Adipose tissue (tissue), 3 donors: ENCODE results near the gene LRRC8E. TPM values are rescaled to one million over a fixed set of nuclear protein-coding genes. Genes with fewer than 3 reads are reported as not detected.
"Not testable (repeated sequence)": the region's sequence is repeated elsewhere in the genome, so short reads cannot be mapped to it uniquely, and the experiment has no call there.

ENCODE experiments used
- H3K27ac ChIP-seq: one replicate; pipeline ENCODE4 v1.5.1; 2013; ENCODE audit warnings: low read depth, low read length
- WGBS, 3 donors: extraction: QIAGEN DNeasy Blood & Tissue Kit; methylation state at CpG; one replicate each; pipeline ENCODE4 v1.1.7; 2013; 5-methylcytosine and 5-hydroxymethylcytosine counted together
- polyA plus RNA-seq, 3 donors: library from polyadenylated mRNA; stranded (reverse); fragments of 200-250 nt; gene quantifications; one replicate each; pipeline ENCODE4 v1.2.3, GENCODE V29; 2013
- donor health status: healthy with polysubstance abuse.
- donor health status: Bipolar disorder and iron deficiency.
- donor health status: healthy.

LRRC8E gene
- polyA plus RNA-seq, 3 donors = 0.22 to 4.1 (median 0.61) TPM

GRCh38 chr19:7911508-7912143, 23.3 kb downstream of the LRRC8E start:
- whole genome bisulfite sequencing, 3 donors = 88 to 92% (median 90%) methylated on average over 17 to 18 of the region's 18 CpGs
- no peak overlapping the region for H3K27ac ChIP-seq

DNA sequence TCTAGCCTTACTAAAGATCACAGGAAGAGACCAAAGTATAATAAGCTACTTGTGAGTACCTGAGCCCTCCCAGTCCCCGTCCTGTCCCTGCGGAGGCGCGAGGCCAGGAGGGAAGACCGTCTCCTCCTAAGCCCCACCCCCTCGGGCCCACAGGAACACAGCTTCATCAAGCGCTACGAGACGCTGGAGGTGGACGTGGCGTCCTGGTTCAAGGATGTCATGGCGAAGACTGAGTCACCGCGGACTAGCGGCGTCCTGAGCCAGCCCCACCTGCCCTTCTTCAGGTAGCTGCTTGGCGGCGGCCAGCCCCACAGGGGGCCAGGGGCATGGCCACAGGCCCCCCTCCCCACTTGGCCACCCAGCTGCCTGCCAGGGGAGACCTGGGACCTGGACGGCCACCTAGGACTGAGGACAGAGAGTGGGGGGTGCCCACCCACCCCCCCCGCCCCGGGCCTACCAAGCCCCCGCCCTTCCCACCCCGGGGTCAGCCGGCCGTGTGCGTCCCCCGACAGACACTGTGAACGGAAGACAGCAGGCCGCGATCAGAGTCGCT, 23.9 kb downstream of the LRRC8E start:
- H3K27ac ChIP-seq = no peak overlapping the region
- 89 to 96% (median 89%) methylated on average over 23 to 31 of the region's 31 CpGs for WGBS, 3 donors

- H3K27ac ChIP-seq = no peak overlapping the region
- 92 to 93% (median 92%) methylated on average over 35 to 39 of the region's 39 CpGs for whole genome bisulfite sequencing, 3 donors
Measured at GRCh38 chr19:7912697-7913564, 24.6 kb downstream of the LRRC8E start.

GRCh38 chr19:7913652-7914051, 25.3 kb downstream of the LRRC8E start:
- no peak overlapping the region for H3K27ac ChIP-seq
- 83 to 90% (median 90%) methylated on average over 10 of the region's 10 CpGs for WGBS, 3 donors

DNA sequence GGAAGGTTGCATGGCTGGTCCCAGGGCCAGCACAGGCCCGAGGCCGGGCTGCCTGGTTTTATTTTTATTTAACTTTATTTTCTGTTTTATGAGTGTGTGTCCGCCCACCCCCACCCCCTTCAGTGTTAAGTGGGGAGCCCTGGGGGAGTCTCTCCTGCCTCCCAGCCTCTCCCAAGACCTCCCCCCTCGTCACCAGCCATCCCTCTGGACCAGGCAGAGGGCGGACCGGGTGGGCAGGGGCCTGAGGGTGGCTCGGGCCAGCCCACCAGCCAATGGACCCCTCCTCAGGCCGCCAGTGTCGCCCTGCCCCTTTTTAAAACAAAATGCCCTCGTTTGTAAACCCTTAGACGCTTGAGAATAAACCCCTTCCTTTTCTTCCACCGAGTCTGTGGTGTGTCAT, 25.8 kb downstream of the LRRC8E start:
- H3K27ac ChIP-seq = no peak overlapping the region
- 59 to 61% (median 61%) methylated on average over 12 of the region's 12 CpGs for WGBS, 3 donors

DNA sequence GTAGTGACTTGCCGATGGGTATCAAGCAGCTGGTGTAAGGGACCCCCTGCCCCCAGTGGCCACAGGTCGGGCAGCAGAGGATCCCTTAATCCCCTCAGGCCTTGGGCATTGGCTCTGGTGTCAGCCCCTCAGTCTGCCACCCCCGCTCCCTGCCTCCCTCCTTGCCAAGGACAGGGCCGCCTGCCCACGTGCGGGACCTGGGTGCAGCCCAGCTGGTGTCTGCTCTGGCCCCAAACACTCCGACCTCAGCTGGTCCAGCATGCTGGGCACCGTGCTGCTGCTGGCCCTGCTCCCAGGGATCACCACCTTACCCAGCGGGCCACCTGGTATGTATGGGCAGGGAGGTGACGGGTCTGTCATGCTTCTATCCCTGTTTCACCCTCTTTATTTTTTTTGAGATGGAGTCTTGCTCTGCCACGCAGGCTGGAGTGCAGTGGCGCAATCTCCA, 26.3 kb downstream of the LRRC8E start, which contains the start of gene TGFBR3L:
Gene TGFBR3L, plus strand, starts transcription at position 233 of the 448 bp plus-strand sequence.
- H3K27ac ChIP-seq = no peak within 1 kb of the TSS
- WGBS, 3 donors = 46 to 69% (median 66%) methylated on average over 9 to 12 of the region's 12 CpGs

DNA sequence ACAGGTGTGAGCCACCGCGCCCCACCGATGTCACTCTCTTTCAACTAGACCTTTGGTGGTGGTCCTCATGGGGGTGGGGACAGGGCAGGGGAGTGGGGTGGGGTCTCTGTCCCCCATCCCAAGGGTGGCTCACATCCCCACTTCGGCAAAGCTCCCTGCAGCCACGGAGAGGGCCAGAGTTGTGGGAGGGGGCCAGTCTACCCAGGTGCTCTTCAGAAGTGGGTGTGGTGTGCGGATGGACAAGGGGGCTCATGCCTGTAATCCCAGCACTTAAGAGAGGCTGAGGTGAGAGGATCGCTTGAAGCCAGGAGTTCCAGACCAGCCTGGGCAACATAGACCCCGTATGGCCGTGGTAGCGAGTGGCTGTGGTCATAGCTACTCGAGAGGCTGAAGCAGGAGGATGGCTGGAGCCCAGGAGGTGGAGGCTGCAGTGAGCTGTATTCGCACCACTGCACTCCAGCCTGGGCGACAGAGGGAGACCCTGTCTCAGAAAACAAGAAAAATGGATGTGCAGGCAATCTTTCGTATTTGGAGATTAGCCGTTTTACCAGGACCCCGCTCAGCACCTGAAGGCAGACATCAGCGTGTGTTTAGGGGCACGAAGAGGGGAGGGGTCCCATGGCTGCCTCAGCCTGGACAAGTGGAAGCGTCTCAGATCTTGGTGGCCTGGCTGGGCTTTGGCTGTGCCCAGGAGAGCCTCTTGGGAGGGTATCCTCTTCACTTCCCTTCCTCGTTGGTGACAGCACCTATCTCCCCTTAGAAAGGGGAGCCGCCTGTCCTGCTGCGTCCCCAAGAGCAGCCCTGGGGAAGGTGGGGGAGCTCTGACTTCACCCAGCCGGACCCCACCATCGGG, 27.2 kb downstream of the LRRC8E start:
- H3K27ac ChIP-seq = no peak overlapping the region
- 46 to 49% (median 48%) methylated on average over 22 to 24 of the region's 24 CpGs for WGBS, 3 donors

GRCh38 chr19:7916103-7916954, 28.0 kb downstream of the LRRC8E start:
- no peak overlapping the region for H3K27ac ChIP-seq
- 1 to 2% (median 1%) methylated on average over 91 to 104 of the region's 104 CpGs for WGBS, 3 donors

DNA sequence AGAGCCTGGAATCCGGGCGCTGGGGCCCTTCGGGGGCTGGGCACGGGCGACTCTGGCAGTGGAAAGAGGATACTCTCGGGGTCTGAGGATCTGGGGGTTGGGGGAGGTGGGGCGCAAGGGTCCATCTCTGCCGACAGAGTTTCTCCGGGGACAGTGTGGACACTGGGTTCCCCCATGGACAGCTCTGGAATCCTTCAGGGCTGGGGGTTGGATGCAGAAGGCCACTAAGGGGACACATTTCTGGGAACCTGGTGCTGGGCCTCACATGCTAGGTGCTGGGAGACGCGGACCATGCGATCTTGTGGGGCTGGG, 28.6 kb downstream of the LRRC8E start:
- H3K27ac ChIP-seq = no peak overlapping the region

GRCh38 chr19:7917267-7918061, 29.2 kb downstream of the LRRC8E start:
- 1 to 3% (median 2%) methylated on average over 54 to 71 of the region's 71 CpGs for WGBS, 3 donors
- no peak overlapping the region for H3K27ac ChIP-seq

More for the DNA sequence above, 28.6 kb downstream of the LRRC8E start:
- WGBS, 3 donors = 8 to 11% (median 9%) methylated on average over 8 to 12 of the region's 12 CpGs

DNA sequence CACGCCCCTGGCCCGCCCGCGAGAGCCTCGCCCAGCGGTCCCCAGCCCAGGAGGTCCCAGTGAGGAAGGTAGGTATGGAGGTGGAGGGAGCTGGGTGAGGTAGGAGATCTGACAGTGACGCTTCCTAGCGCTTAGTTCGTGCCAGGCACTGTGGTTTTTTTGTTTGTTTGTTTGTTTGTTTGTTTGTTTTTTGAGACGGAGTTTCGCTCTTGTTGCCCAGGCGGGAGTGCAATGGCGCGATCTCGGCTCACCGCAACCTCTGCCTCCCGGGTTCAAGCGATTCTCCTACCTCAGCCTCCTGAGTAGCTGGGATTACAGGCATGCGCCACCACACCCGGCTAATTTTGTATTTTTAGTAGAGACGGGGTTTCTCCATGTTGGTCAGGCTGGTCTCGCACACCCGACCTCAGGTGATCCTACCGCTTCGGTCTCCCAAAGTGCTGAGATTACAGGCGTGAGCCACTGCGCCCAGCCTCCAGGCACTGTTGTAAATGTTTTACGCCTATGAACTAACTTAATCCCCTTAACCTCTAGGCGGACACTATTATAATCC, 29.8 kb downstream of the LRRC8E start:
- not testable (repeated sequence) for H3K27ac ChIP-seq
- WGBS, 3 donors = 31 to 40% (median 37%) methylated on average over 27 to 29 of the region's 29 CpGs

DNA sequence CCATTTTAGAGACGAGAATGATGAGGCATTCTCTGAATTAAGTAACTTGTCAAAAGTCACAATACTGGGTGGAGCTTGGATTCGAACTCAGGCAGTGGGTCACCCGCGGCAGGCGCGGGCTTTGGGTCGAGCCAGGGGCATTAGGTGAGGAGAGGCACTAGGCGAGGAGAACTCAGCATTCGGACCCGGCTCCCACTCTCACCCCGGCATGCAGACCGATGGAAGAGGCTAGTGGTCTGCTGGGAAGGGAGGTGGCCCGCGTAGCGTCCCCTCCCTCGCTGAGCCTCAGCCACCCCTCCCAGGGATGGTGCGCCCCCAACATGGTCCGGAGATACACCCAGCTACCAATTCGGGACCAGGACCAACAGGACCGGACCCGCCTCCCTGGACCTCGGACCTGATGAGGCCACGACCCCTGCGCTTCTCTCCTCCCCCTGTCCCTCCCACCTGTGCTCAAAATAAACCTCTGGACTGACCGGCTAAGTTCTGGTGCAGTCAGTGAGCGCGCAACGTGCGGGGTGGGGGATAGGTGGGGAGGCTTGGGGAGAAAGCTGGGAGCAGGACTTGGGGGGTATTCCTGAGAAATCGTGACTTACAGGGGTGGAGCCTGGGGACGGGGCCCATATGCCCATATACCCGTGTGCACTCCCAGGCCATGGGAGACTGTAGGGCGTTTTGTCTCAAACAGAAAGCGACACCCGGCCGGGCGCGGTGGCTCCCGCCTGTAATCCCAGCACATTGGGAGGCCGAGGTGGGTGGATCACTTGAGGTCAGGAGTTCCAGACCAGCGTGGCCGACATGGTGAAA, 30.5 kb downstream of the LRRC8E start:
- H3K27ac ChIP-seq = no peak overlapping the region
- WGBS, 3 donors = 46 to 52% (median 47%) methylated on average over 41 to 42 of the region's 42 CpGs

GRCh38 chr19:7919610-7920518, 31.6 kb downstream of the LRRC8E start, which contains the start of gene SNAPC2:
Gene SNAPC2 (plus strand): TSS chr19:7920338. CDS start chr19:7920367, 29 bp downstream.
- H3K27ac ChIP-seq = peak within 1 kb of the TSS; percentile 51
- WGBS, 3 donors = 3 to 10% (median 8%) methylated on average over 60 to 62 of the region's 62 CpGs

GRCh38 chr19:7920519-7921301, 32.4 kb downstream of the LRRC8E start:
- 0 to 2% (median 2%) methylated on average over 37 to 61 of the region's 62 CpGs for WGBS, 3 donors
- peak overlapping the region; percentile 51 for H3K27ac ChIP-seq
